Daoy (cell line): ENCODE measurements around the gene TTF2. TPM values are rescaled to one million over a fixed set of nuclear protein-coding genes. Genes with fewer than 3 reads are reported as not detected.
A peak's percentile ranks its signal among the peaks of the same experiment; 100 is the strongest.

Source experiments
- DNase-seq: peaks from one replicate; pipeline ENCODE4 v3.0.0-alpha.2; 2015; ENCODE audit warnings: low read depth
- total RNA-seq: library from RNA; depleted of rRNA; stranded (reverse); fragments of >200 nt; shearing (Covaris generic); gene quantifications from 2 replicates; pipeline ENCODE4 v1.2.3, GENCODE V29; 2014

The TTF2 gene
- total RNA-seq, 1 experiment from 2014 or later = 58.7 TPM

- DNase-seq = no peak
Measured at GRCh38 chr1:117045644-117046043, 14.5 kb upstream of the TTF2 start.

DNA sequence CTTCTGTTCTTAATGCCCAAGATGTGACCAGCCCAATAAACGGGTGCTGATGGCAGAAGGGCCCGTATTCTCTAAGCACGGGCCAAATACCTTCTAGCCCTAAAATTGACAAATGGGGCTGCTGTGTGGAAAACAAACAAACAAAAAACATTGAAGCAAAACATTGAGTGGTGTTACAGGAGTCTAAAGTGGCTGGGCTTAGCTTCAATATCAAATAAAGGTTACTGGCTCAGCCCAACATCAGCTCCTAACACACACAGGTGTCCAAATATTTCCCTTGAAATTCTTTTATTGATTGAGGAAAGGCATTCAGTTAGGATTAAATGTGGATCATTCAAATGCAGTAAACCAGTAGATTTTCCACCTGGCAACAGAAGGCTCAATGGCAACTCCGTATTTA lies 13.3 kb upstream of the TTF2 start:
- no peak for DNase-seq

- no peak for DNase-seq
Measured at GRCh38 chr1:117047271-117047670, 12.9 kb upstream of the TTF2 start.

- no peak for DNase-seq
Measured at GRCh38 chr1:117049857-117050256, 10.3 kb upstream of the TTF2 start.

- no peak for DNase-seq
Measured at GRCh38 chr1:117051224-117052064, 8.7 kb upstream of the TTF2 start.

DNA sequence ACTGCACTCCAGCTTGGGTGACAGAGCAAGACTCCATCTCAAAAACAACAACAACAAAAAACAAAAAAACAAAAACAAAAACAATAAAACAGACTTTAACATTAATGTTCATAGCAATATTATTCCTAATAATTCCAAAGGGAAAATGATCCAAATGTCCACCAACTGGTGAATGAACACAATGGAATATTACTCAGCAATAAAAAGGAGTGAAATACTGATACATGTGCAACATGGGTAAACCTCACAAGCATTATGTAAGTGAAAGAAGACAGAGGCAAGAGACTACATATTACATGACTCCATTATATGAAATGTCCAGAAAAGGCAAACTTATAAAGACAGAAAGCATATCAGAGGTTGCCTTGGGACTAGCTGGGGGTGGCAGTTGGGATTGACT lies 6.1 kb upstream of the TTF2 start:
- DNase-seq = no peak

- DNase-seq = no peak
Measured at GRCh38 chr1:117058810-117059209, 1.3 kb upstream of the TTF2 start.

DNA sequence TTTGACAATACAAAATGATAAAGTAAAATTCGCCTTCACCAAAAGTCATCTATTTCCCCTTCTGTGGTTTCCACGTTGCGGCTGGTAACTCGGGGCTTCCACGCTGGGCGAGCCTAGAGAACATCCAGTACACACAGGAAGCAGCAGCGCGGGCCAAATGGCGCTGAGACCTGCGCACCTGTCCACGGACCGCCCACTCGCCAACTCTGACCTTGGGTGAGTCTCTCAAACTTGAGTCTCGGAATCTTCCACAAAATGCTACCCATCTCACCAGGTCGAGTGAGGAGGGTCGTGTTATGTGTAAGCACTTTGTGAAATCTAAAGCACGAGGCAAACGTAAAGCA lies 820 bp upstream of the TTF2 start:
- DNase-seq = no peak

DNA sequence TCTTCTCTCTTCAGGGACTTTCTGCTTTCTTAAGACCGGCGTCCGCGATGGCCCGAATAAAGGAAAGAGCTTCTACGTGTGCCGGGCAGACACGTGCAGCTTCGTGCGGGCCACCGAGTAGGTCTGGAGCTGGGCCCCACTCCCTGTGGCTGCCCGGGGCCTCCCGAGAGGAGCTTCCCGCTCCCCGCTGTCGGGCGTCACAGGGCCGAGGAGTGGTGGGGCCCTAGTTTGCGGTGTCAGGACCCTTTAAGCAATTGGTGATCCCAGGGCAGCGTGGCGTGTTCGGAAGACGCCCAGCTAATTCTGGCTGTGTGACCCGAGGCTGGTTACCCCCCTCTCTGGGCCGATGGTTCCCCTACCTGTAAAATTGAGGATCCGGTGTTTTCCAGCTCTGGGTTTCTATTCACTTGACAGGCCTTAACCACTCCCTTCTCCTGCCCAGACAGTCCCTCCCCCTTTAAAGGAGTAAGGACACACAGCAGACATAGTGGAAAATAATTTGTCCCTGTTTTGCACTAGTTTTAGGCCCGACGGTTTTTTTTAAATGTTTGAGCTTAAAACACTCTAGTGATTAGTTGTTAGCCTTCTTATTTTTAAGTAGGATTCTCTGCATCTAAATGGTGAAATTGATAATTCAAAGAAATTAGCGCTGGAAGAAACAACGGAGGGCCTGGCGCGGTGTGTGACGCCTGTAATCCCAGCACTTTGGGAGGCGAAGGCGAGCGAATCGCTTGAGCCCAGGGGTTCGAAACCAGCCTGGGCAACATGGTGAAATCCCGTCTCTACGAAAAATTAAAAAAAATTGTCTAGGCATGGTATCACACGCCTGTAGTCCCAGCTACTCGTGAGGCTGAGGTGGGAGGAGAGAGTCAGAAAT lies 553 bp downstream of the TTF2 start:
- peak; percentile 68 for DNase-seq

GRCh38 chr1:117061986-117062415 lies 1.9 kb downstream of the TTF2 start:
- DNase-seq = peak; percentile 89

DNA sequence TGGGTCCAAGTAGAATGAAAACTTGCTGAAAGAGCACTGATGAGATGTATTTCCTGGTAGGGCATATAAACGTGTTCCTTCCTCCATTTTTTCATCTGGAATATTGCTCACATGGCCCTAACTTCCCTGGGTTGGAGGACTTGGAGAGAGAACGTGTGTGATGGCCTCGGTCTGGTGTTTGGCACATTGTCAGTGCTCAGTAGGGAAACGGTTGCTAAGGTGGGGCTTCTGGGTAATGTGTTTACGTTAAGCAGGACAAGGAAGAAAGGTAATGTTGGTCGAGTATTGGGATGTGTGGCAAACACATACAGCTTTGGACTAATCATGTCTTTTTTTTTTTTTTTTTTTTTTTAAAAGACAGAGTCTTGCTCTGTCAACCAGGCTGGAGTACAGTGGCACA lies 6.2 kb downstream of the TTF2 start:
- no peak for DNase-seq

DNA sequence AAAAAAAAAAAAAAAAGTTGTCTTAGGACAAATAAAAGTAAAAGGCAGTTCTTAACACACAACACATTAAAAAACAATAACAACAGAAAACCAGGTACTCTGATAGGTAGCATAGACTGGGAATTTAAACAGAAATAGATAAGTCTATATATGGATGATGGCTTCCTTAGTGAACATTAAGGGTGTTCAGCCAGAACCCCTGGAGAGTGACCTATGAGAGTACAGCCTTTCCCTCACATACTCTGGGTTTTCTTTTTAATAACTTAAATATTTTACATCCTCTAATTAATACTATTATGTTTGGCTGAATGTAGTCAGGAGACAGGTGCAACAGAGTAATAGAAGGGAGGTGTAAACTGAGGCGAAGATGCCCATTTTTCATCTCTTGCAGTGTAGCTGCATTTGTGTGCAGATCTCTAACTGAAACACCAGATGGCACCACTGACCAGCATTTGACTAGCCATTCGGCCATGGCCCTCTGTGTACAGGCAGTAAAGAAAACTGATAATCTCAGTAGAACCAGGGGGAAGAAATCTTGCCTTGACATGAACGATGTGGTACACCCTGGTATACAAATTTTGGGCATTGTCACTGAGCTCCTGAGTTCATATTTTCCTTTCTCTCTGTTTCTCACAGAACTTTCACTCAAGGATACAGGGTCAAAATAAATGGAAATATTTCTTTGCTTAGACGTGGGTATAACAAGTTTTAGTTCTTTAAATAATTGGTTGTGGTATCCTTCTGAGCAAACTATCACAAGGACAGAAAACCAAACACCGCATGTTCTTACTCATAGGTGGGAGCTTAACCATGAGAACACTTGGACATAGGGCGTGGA lies 7.6 kb downstream of the TTF2 start:
- peak; percentile 73 for DNase-seq

DNA sequence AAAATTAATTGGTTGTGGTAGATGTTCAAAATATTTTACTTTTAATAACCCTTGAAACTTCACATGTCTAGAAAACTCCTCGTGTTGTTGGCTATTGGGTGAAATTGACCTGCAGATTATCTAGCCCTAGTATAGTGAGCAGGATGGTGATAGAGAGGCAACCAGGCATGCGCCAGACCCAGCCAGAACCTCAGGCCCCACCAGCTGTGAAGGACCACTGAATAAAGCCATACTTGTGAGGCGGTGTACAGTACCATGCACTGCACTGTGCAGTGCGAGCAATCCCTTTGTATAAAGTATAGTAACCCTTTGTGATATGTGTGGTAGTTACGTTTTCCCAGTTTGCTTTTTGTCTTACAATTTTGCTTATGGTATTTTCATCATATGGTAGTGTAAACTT lies 8.5 kb downstream of the TTF2 start:
- DNase-seq = no peak

- DNase-seq = no peak
Measured at GRCh38 chr1:117069220-117069844, 9.2 kb downstream of the TTF2 start.

- peak; percentile 31 for DNase-seq
Measured at GRCh38 chr1:117070124-117070523, 10.0 kb downstream of the TTF2 start.

GRCh38 chr1:117076648-117077047 lies 16.5 kb downstream of the TTF2 start:
- DNase-seq = no peak

- DNase-seq = peak; percentile 93
Measured at GRCh38 chr1:117077267-117077666, 17.1 kb downstream of the TTF2 start.

GRCh38 chr1:117079737-117080136 lies 19.6 kb downstream of the TTF2 start:
- no peak for DNase-seq

DNA sequence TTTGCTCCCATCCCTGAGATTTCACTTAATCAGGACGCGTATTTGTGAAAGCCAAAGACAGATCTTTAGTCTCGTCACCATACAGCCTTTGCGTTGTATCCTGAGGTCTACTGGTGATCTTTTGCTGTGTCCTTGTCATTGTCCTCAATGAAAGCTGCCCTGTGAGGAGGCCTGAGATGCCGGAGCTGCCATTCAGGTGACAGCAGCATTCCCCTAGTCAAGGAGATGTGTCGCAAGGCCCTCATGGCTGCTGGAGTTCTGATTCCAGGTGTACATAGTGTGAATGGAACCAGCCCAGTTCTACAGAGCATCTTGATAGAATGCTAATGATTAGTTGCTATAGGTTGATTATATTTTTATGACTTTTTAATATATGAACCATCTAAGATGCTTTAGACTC lies 24.1 kb downstream of the TTF2 start:
- DNase-seq = no peak

DNA sequence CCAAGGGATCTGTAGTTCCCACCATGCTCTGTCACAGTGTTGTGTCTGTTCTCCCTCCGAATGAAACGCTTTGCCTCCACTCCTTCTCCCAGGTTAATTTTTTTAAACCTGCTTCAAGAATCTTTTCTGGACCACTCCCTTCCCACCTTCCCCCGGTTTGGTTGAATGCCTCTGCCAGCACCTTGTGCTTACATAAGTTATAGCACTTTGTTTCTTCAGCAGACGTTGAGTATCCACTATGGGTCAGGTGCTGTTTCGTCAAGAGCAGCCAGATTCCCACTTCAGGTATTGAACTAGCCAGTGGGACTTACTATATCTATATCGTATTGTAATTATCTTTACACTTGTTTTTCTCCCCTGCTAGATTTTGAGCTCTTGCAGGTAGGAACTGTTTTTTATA lies 27.6 kb downstream of the TTF2 start:
- no peak for DNase-seq

DNA sequence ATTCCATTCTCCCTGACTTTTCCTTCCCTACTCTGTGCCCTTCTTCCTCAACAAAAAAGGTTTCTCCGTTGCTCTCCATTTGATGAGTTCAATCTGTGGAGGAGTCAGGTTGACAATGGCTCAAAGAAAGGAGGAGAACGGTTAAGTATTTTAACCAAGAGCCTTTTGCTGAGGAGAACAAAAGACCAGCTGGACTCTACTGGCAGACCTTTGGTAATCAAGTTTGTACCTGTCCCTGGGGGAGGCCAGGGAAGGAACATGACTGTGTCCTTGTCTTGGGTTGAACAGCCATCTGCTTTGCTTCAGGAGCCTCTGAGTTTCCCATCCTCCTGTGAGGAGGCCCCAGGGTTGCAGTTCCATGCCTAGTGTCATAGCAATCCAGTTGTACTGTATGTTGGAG lies 29.9 kb downstream of the TTF2 start:
- no peak for DNase-seq

- DNase-seq = peak; percentile 47
Measured at GRCh38 chr1:117092594-117092993, 32.5 kb downstream of the TTF2 start.
